Neutrophil (primary cell): ENCODE results near the gene FGD4.
A peak's percentile ranks its signal among the peaks of the same experiment; 100 is the strongest.

Source experiments
- H3K27ac ChIP-seq: fragments of 200-600 bp; sonication (generic); 2 replicates; pipeline ENCODE4 v1.5.1; 2016; ENCODE audit warnings: mild to moderate bottlenecking, moderate library complexity
- H3K27me3 ChIP-seq: fragments of 200-600 bp; sonication (generic); 2 replicates; pipeline ENCODE4 v1.6.0; 2016; ENCODE audit warnings: mild to moderate bottlenecking
- H3K36me3 ChIP-seq: fragments of 200-600 bp; sonication (generic); 2 replicates; pipeline ENCODE4 v1.5.1; 2017
- H3K4me1 ChIP-seq, 2 experiments: fragments of 200-600 bp in 1 of 2; sonication (generic) in 1 of 2; 1 replicate in 1 of 2; 2 replicates in 1 of 2; pipeline versions ENCODE4 v1.5.1 to v1.6.1; 2013 to 2016; ENCODE audit warnings: low read depth in 1 of 2, low read length in 1 of 2, mild to moderate bottlenecking in 1 of 2, moderate library complexity in 1 of 2; ENCODE audit not compliant: control insufficient read depth in 1 of 2, insufficient read depth in 1 of 2
- H3K4me3 ChIP-seq, 2 experiments: fragments of 200-600 bp in 1 of 2; sonication (generic) in 1 of 2; 1 replicate in 1 of 2; 2 replicates in 1 of 2; pipeline ENCODE4 v1.5.1; 2013 to 2016; ENCODE audit warnings: low read depth in 1 of 2, low read length in 1 of 2, mild to moderate bottlenecking in 1 of 2, moderate library complexity in 1 of 2
- H3K9me3 ChIP-seq: fragments of 200-600 bp; sonication (generic); 2 replicates; pipeline ENCODE4 v1.5.1; 2016
- CTCF ChIP-seq: fragments of 200-600 bp; sonication (generic); IDR thresholded peaks from 2 replicates; pipeline ENCODE4 v1.5.1; 2016; ENCODE audit warnings: antibody characterized with exemption

Gene FGD4

GRCh38 chr12:32488132-32488531 is 88.8 kb downstream of the FGD4 start:
- Histone ChIP-seq H3K9me3 (no peaks in the 10 kb centered on the region), H3K27ac (peak overlapping the region; percentile 94), H3K4me1 (peaks cover 86 to 93% of the 10 kb centered on the region in 2 experiments), H3K36me3 (no peaks in the 10 kb centered on the region), H3K27me3 (no peaks in the 10 kb centered on the region), H3K4me3 (peak overlapping the region; percentile 67 to 76)
- no peak for TF ChIP-seq CTCF

- Histone ChIP-seq H3K27me3 (no peaks in the 10 kb centered on the region), H3K9me3 (no peaks in the 10 kb centered on the region), H3K36me3 (no peaks in the 10 kb centered on the region), H3K4me3 (peak overlapping the region in 1 of 2 experiments; percentile 0), H3K4me1 (peaks cover 86 to 93% of the 10 kb centered on the region in 2 experiments), H3K27ac (peak overlapping the region; percentile 94)
- TF ChIP-seq CTCF, result no peak
These were observed 89.7 kb downstream of the FGD4 start for GRCh38 chr12:32489070-32489469.

- Histone ChIP-seq H3K27me3 (no peaks in the 10 kb centered on the region), H3K9me3 (no peaks in the 10 kb centered on the region), H3K27ac (peak overlapping the region; percentile 15), H3K4me3 (peak overlapping the region in 1 of 2 experiments; percentile 2), H3K4me1 (peaks cover 83 to 87% of the 10 kb centered on the region in 2 experiments), H3K36me3 (no peaks in the 10 kb centered on the region)
- TF ChIP-seq CTCF, result no peak
These were observed 91.4 kb downstream of the FGD4 start for GRCh38 chr12:32490801-32491200.

GRCh38 chr12:32493282-32493681 is 93.9 kb downstream of the FGD4 start:
- Histone ChIP-seq H3K4me1 (peaks cover 66 to 88% of the 10 kb centered on the region in 2 experiments), H3K36me3 (no peaks in the 10 kb centered on the region), H3K27ac (peak overlapping the region; percentile 76), H3K9me3 (no peaks in the 10 kb centered on the region), H3K4me3 (no peak overlapping the region), H3K27me3 (no peaks in the 10 kb centered on the region)
- TF ChIP-seq CTCF, result no peak

GRCh38 chr12:32494656-32495055 is 95.3 kb downstream of the FGD4 start:
- Histone ChIP-seq H3K4me3 (no peak overlapping the region), H3K4me1 (peaks cover 52 to 84% of the 10 kb centered on the region in 2 experiments), H3K27me3 (no peaks in the 10 kb centered on the region), H3K36me3 (no peaks in the 10 kb centered on the region), H3K27ac (peak overlapping the region; percentile 76), H3K9me3 (no peaks in the 10 kb centered on the region)
- TF ChIP-seq CTCF, result no peak

- no peak for TF ChIP-seq CTCF
- Histone ChIP-seq H3K36me3 (no peaks in the 10 kb centered on the region), H3K27ac (peak overlapping the region; percentile 57), H3K9me3 (no peaks in the 10 kb centered on the region), H3K27me3 (no peaks in the 10 kb centered on the region), H3K4me1 (peaks cover 43 to 78% of the 10 kb centered on the region in 2 experiments), H3K4me3 (no peak overlapping the region)
These were observed 97.6 kb downstream of the FGD4 start for GRCh38 chr12:32496946-32497345.
